ENCODE measurements around the gene EBF4. TPM values are rescaled to one million over a fixed set of nuclear protein-coding genes. Genes with fewer than 3 reads are reported as not detected.
A peak's percentile ranks its signal among the peaks of the same experiment; 100 is the strongest.
"Not testable (repeated sequence)": the region's sequence is repeated elsewhere in the genome, so short reads cannot be mapped to it uniquely, and the experiment has no call there.

Gene EBF4
- polyA plus RNA-seq, 10 donors = 4.4 to 9.9 (median 5.5) TPM

GRCh38 chr20:2754424-2754823, 61.8 kb downstream of the EBF4 start:
- no peak for DNase-seq

DNA sequence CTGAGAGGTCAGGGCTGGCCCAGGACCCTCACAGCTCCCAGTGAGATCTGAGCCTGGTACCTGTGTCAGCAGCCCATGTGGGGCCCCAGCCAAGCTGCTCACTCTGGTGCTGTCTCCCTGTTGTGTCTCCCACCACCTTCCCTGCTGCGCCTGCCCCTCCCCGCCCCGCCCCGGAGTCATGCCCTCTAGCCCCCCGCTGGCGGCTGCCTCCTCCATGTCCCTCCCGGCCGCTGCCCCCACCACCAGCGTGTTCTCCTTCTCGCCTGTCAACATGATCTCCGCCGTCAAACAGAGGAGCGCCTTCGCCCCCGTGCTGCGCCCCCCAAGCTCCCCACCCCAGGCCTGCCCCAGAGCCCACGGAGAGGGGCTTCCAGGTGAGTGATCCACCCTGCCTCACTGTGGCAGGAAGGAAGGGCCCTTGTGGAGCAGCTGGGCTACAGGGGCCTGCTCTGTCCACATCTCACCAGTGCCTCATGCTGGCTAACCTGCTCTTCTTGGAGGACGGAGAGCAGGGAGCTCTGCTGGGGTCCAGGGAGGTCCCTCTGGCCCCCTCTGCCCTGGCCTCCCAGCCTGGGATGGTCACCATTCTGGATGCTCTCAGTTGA, 63.0 kb downstream of the EBF4 start:
- no peak for DNase-seq

GRCh38 chr20:2756056-2756611, 63.6 kb downstream of the EBF4 start:
- DNase-seq = peak in 2 of 3 donors; percentile 21 to 40

DNA sequence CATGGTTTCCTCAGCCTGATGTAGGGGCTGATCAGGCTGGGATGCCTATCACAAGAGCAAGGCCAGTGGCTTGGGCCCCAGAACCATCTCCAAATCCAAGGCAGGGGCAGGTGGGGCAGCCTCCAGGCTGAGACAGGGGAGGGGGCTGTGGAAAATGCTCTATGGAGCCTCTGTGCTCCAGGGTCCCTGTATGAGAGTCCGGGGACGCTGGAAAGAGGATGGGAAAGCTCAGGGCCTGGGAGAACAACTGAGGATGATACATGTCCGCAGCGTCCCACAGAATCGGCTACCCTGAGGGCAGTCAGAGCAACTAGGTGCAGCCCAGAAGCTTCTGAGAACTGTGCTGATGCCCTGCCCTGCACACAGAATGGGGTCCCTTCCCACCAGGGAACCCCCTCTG, 64.4 kb downstream of the EBF4 start:
- DNase-seq = no peak

- DNase-seq = peak in 2 of 3 donors; percentile 19 to 48
Measured at GRCh38 chr20:2757969-2758368, 65.4 kb downstream of the EBF4 start.

- DNase-seq = no peak
Measured at GRCh38 chr20:2759143-2759542, 66.6 kb downstream of the EBF4 start.

- no peak for DNase-seq
Measured at GRCh38 chr20:2759603-2760296, 67.2 kb downstream of the EBF4 start.

GRCh38 chr20:2760297-2760951, 67.8 kb downstream of the EBF4 start:
- no peak for DNase-seq

GRCh38 chr20:2760952-2761305, 68.3 kb downstream of the EBF4 start:
- no peak for DNase-seq

- no peak for DNase-seq
Measured at GRCh38 chr20:2761885-2762284, 69.3 kb downstream of the EBF4 start.

DNA sequence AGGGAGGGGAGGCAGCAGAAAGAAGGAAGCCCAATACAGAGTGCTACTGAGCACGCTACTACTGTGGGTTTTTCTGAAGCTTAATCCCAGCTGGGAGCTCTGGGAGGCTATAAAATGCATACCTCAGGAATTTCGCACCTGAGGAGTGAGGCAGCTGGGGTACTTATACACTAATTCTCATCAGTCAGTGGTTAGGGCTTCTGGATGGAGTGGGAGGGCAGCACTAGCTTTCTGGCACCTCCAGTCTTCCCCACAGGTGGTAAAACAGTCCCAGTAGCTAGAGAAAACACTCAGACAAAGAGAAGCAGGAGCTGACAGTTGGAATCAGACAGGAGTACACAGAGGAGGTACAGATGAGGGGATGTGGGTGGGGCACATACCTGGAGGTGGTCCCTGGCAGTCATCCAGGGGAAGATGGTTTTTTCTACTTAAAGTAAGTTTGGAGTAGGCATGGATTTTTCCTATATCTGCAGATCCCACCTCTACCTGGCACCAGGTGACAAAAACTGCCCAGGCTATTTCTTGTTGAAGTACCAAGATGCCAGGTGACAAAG, 70.1 kb downstream of the EBF4 start:
- no peak for DNase-seq

GRCh38 chr20:2763186-2763585, 70.6 kb downstream of the EBF4 start:
- DNase-seq = no peak

DNA sequence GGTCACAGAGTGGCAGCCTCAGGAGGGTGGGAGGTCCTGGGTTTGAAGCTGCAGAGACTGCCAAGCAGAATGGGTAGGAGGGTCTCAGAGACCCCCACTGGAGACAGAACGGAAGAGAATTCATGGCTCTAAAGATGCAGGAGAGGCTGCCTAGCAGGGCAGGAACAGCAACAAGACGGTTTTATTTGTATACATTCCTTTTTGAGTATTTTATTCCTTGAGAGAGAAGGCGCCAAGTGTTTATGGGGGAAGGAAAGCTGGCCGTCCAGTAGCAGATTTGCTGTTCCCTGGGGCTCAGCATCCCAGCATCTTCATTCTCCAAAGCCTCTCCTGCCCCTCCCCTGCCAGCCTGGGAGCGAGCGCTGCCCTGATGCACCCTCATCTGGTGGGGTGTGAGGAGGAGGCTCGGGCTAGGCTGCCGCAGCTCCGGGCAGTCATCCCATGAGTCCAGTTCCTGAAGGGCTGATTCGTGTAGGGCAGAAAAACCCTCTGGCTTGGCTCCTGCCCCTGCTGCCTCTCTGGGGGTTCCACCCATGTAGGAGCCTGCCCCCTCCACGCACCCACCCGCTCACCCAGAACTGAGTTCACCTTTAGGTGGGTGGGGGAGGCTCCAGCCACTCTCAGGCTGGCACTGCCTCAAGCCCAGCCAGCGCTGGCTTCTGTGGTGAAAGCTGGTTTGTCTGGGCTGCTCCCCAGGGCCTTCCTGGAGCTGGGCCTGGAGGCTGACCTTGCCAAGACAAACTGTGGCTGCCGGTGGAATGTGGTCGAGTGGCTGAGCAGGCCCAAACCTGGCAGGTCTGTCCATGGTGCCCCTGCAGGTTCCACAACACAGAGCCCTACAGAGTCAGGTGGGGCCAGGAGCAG, 75.4 kb downstream of the EBF4 start:
- no peak for DNase-seq

DNA sequence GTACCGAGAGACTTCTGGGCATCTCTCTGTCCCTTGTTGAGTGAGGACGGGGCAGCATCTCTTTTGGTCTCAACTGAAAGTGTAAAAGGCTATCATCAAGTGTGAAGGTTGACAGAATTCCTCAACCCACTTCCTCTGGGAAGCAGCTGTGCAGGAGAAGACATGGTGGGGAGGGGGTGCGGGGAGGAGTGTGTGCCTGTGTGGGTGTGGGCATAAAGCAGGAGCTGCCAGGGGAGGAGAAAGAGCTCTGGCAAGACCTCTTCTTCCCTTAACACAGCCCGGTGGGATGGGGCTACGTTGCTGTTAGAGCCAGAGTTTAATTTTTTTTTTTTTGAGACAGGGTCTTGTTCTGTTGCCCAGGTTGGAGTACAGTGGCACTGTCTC, 76.0 kb downstream of the EBF4 start:
- DNase-seq = no peak

DNA sequence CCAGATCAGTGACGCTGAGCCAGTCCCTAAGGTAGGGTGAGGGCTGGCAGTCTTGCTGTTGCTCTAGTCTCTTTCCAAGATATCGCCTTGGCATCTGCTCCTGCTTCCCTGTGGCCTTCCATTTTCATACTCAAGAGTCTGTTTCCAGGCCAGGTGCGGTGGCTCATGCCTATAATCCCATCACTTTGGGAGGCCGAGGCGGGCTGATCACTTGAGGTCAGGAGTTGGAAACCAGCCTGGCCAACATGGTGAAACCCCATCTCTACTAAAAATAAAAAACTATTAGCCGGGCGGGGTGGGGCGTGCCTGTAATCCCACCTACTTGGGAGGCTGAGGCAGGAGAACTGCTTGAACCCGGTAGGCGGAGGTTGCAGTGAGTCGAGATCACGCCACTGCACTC, 77.5 kb downstream of the EBF4 start:
- DNase-seq = not testable (repeated sequence)

DNA sequence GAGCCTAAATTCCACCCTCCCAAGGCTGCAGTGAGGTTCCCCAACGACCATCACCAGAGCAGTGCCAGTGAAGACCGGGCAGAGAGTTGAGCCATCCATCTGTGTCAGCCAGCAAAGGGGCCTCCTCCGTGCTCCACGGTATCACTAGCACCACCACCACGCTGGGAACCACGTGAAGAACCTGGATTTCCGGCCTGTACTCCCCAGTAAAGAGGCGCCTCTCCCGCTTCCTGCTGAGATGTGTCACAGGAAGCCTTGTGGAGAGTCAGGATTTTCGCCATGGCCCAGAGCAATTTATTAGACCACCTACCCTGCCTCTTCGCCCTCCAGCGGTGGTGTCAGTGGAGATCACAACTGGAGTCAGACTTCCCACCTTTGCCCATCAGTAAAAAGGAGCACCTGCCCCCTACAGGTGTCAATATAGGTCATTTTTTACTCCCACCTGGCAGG, 79.1 kb downstream of the EBF4 start:
- DNase-seq = no peak

GRCh38 chr20:2773812-2774211, 81.2 kb downstream of the EBF4 start:
- no peak for DNase-seq

- no peak for DNase-seq
Measured at GRCh38 chr20:2775139-2775538, 82.6 kb downstream of the EBF4 start.

GRCh38 chr20:2778602-2779321, 86.2 kb downstream of the EBF4 start:
- no peak for DNase-seq

DNA sequence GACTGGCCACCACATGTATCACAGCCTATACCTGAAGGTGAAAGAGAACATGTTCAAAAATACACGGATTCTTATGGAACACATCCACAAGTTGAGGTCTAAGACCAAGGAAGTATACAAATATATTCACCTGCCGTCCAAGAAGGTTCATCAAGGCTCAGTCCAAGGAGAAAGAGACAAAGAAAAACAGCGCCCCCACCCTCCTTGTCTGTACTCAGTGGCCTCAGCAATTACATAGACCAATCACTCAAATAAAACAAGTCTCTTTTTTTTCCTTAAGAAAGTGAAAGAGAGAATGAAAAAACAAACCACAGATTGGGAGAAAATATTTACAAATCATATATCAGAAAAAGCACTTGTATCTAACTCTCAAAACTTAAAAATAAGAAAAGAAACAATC, 88.4 kb downstream of the EBF4 start:
- DNase-seq = no peak
